Effector CD4-positive, alpha-beta T cell (primary cell): ENCODE results near the gene ZNF829.

Experiments used
- DNase-seq: peaks from one replicate; pipeline ENCODE4 v3.0.0-alpha.2; 2020
- total RNA-seq: gene quantifications from one replicate; lab custom pipeline; 2026; lab: John Stamatoyannopoulos, UW

The ZNF829 gene
- total RNA-seq = 11.3 reads per million, percentile 34 among the genes with 10 or more reads in this experiment

DNA sequence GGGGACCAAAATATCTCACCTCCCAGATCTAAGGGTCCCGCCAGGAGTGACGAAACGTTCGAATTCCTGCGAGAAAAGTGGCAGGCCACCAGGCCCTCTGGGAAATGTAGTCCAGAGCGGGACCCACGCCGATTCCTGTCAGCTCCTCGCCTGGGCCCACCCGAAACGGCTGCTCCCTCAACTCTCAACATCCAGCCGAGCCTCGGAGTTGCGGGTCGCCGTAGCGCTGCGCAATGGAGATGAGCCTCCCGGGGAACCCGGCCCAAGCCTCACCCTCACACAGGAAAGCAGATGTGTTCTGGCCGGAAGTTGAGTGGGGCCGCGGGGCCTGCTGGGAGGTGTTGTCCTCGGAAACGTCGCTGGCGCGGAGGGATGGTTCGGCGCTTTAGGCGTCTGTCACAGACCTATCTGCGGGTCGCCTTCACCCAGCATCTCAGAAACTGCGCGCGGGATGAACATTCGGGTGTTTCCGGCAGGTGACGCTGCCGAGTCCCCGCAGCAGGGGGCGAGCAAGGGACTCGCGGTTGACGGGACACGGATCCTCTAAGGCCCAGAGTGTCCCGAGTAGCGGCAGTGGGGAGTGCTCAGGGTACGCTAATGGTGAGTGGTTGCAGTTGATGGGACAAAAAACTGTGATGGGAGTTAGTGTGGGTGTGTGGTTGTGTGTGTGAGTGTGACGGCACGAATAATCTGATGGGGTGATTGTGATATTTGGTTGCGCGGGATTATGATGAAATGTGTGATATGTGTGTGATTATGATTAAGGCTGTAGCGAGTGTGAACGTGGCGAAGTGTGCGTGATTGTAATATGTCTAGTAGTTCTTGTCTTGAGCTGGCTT, at the start of gene ZNF829, which contains the start of gene ZNF568:
ZNF829 (minus strand) TSS at position 300 of the 839 bp plus-strand sequence. CDS start 1,124 bp downstream, outside the sequence.
ZNF568 (plus strand) TSS at position 341 of the 839 bp plus-strand sequence. CDS start 6,439 bp downstream, outside the sequence.
- DNase-seq = peak; percentile 92

DNA sequence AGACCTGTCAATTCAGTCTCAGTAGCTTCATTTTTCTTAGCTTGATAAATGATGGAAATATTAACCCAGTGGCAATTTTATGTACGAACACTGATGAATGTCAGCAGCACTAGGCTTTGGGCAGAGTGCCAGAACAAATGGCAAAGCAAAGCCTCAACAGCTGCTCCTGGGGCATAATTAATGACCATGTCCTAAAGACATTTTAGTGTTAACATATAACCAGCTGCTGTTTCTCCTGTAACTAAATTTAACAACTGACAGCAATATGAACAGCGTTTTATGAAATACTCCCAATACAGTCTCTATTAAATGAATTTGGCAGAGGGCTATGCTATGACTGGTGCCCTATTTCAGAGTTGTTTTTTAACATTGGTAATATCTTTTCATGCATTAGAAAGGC, 47.2 kb upstream of the ZNF829 start:
- no peak for DNase-seq

DNA sequence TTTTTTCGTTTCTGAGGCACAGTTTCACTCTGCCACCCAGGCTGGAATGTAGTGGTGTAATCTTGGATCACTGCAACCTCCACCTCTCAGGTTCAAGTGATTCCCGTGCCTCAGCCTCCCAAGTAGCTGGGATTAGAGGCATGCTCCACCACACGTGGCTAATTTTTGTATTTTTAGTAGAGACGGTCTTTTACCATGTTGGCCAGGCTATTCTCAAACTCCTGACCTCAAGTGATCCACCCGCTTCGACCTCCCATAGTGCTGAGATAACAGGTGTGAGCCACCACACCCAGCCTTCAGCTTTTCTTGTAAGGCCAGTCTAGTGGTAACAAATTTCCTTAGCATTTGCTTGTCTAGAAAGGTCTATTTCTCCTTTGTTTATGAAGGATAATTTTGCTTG, 46.3 kb upstream of the ZNF829 start:
- no peak for DNase-seq

DNA sequence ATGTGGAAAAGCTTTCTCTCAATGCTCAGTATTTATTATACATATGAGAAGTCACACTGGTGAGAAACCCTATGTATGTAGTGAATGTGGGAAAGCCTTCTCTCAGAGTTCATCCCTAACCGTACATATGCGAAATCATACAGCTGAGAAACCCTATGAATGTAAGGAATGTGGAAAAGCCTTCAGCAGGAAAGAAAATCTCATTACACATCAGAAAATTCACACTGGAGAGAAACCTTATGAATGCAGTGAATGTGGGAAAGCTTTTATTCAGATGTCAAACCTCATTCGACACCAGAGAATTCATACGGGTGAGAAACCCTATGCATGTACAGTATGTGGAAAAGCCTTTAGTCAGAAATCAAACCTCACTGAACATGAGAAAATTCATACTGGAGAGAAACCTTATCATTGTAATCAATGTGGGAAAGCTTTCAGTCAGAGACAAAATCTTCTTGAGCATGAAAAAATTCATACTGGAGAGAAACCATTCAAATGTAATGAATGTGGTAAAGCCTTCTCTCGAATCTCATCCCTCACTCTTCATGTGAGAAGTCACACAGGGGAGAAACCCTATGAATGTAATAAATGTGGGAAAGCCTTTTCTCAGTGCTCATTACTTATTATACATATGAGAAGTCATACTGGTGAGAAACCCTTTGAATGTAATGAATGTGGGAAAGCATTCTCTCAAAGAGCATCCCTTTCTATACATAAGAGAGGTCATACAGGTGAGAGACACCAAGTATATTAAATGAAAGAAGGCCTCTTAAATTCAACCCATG, 34.4 kb upstream of the ZNF829 start:
- DNase-seq = no peak

DNA sequence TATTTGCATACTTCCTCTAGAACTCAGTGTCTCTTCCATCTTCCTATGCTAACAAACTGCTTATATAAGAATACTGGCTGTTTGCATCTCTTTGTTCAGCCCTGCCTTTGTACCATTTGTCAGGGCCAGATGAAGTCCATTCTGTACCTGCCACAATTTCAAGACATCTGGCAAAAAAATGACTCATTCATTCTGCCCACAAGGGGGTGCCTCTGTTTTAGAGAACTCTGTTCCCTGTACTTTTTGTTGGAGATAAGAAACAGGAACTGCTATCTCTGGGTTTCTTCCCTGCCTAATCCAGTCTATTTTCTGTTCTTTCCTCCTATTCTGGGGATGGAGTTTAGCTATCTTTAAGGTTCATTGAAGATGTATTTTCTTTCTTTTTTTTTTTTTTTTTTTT, 23.1 kb upstream of the ZNF829 start:
- DNase-seq = no peak

DNA sequence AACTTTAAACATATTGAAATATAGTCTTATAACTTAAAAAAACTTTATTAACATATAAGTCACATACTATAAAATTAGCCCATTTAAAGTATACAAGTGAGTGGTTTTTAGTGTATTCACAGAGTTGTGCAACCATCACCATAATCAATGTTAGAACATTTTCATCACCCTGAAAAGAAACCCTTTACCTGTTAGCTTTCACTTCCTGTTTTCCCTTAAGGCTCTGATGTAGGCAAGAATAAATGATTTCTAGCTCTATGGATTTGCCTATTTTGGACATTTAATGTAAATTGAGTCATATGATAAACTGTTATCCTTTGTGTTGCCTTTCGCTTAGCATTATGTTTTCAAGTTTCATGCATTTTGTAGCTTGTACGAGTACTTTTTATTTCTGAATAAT, 15.6 kb upstream of the ZNF829 start:
- no peak for DNase-seq

DNA sequence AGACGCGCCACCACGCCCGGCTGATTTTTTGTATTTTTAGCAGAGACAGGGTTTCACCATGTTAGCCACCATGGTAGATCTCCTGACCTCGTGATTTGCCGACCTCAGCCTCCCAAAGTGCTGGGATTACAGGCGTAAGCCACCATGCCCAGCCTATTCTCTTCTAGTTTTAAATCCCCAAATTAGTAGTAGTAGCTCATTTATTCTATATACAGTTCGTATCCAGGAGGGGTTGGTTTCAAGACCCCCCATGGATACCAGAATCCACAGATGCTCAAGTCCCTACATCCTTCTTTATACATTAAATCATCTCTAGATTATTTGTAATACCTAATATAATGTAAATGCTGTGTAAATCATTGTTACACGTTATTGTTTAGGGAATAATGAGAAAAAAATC, 2.0 kb upstream of the ZNF829 start:
- DNase-seq = no peak

DNA sequence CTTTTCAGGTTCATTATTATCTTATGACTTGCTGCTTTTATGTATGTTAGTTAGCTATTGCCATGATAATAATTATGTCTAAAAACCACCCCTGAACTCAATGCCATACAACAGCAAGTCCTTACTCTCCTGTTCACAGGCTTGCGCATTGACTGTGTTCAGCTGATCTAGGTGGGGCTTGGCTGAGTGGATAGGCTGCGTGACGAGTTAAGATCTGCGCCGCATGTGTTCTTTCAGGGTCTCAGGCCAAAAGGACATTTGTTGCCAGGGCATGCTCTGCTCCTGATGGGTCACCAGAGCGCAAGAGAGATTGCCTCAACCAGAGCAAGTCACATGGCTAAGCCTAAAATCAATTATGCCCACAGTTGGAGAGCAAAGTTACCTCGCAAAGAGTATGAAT, 900 bp upstream of the ZNF829 start:
- DNase-seq = no peak

DNA sequence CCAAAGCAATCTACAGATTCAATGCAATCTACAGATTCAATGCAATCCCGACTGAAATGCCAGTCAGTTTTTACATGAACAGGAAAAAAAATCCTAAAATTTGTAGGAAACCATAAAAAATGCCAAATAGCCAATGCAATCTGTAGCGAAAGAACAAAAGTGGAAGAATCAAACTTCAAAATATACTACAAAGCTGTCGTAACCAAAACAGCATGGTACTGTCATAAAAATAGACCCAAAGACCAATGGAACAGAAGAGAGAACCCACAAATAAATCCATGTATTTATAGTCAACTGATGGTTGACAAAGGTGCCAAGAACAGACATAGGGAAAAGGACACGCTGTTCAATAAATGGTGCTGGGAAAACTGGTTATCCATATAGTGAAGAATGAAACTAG, 17.7 kb downstream of the ZNF829 start:
- no peak for DNase-seq

DNA sequence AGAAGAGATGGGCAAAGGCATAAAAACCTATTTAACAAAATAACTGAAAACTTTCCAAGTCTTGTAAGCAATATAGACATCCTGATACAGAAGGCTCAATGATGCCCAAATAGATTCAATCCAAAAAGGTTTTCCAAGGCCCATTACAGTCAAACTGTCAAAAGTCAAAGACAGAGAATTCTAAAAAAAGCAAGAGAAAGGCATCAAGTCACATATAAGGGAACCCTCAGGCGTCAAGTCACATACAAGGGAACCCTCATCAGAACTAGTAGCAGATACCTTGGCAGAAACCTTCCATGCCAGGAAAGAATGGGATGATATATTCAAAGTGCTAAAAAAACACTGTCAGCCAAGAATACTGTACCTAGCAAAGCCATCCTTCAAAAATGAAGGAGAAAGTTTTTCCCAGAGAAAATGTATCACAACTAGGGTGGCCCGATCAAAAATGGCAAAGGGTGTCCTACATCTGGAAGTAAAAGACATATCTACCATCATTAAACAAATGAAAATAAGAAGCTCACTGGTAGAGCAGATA, 21.2 kb downstream of the ZNF829 start:
- no peak for DNase-seq

DNA sequence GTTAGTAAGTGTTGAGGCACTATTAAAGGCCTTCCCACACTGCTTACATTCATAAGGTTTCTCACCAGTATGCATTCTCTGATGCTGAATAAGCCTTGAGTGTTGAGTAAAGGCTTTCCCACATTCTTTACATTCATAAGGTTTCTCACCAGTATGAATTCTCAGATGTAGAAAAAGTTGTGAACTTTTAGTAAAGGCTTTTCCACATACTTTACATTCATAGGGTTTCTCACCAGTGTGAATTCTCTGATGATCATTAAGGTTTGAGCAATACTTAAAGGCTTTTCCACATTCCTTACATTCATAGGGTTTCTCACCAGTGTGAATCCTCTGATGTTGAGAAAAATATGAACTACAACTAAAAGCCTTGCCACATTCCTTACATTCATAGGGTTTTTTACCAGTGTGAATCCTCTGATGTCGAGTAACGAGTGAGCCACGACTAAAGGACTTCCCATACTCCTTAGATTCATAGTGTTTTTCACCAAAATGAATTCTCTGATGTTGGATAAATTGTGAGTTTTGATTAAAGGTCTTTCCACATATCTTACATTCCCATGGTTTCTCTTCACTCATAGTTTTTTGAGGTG, 24.2 kb downstream of the ZNF829 start:
- DNase-seq = no peak

DNA sequence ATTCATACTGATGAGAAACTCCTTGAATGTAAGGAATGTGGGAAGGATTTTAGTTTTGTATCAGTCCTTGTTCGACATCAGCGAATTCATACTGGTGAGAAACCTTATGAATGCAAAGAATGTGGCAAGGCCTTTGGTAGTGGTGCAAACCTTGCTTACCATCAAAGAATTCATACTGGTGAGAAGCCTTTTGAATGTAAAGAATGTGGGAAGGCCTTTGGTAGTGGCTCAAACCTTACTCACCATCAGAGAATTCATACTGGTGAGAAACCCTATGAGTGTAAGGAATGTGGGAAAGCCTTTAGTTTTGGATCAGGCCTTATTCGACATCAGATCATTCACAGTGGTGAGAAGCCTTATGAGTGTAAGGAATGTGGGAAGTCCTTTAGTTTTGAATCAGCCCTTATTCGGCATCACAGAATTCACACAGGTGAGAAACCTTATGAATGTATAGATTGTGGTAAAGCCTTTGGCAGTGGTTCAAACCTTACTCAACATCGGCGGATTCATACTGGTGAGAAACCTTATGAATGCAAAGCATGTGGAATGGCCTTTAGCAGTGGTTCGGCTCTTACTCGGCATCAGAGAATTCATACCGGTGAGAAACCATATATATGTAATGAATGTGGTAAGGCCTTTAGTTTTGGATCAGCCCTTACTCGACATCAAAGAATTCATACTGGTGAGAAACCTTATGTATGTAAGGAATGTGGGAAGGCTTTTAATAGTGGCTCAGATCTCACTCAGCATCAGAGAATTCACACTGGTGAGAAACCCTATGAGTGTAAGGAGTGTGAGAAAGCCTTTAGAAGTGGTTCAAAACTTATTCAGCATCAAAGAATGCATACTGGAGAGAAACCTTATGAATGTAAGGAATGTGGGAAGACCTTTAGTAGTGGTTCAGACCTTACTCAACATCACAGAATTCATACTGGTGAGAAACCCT, 38.8 kb downstream of the ZNF829 start:
- DNase-seq = no peak

DNA sequence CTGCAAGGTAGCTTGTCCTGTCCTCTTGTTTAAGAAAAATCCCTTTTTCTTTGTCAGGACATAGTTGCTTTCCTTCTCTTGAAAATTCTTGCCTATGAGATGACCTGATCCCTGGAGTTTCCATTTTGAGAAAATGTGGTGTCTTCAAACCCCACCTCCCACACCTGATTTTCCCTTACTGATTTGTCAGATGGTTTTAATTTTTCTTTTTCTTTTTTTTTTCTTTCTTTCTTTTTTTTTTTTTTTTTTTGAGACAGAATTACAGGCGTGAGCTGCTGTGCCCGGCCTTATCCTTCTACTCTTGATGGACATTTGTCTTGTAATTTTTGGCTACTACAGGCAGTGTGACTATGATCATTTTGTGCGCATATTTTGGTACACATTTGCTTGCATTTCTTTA, 64.2 kb downstream of the ZNF829 start:
- no peak for DNase-seq

DNA sequence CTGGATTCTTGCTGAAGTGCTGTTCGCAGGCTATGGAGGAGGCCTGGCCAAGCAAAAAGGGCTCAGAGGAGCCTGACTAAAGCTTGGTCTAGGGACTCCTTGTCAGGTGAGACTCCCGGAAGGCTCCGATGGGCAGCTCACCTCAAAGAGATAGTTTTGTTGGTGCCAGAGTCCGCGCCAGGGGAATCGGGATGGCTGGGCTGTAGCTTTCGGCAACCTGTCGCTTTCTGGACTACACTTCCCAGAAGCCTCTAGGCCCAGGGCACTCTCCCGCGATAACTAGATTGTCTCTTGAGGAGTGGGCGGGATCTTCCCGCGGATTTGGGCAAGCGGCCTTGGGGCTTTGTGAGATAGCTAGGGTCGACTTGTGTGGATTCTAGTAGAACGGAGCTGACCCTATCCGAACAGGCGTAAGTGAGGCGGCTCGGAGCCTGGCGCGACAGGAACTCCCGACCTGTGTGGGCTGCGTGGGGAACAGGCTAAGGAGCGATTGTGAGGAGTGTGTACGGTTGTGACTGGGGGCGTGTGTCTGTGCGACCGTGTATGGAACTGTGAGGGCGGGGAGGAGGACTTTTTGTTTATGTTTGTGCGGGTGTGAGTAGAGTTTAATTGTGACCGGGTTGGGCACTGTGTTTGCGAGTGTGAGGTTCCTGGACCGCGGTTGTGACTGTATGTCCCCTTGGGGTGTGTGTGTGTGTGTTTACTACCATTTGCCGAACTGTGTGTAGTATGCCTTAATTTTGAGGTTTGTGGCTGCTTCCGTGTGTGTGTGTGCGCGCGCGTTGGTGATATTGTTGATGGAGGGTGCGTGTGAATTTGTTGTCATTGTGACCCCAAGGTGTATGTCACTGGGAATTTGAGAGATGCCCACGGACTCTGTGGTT, 65.3 kb downstream of the ZNF829 start, which contains the start of gene ZNF345:
ZNF345 (plus strand) TSS at position 318 of the 884 bp plus-strand sequence. CDS start 25,955 bp downstream, outside the sequence.
- peak; percentile 81 for DNase-seq

DNA sequence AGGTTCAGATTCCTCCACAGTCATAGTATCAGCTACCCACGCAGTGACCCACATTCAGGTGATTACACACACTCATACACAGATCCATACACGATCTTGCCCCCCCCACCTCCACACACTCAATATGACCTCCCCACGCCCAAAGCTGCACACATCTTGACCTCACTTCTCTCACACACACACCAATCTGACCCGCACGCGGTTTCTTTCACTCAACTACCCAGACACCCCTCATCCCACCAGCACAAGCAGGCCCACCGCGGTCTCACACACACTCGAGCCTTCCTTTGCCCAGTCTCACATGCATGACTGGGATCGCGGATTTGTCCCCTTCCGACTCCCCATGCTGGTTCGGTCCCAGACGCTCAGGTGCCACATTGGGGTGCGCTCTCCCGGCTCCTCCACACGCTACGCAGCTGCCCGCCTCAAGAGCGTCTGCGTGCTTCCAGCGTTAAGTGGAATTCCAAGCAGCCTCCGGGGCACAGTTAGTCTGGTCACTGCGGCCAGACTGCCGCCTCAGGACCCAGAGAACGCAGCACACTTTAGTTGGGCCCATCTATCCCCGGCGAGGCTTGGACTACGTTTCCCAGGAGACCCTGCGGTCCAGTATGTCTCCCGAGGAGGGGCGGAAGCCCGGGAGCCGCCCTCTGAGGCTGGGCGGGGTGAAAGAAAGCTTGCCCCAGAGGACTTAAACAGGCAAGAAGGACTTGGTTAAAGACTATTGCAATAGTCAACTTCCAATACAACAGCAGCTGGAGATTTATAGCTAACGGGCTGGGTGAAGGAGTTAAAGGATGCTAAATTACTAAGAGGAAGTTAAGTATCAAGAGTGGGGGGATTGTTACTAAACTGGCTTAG, 66.2 kb downstream of the ZNF829 start:
- DNase-seq = peak; percentile 86

DNA sequence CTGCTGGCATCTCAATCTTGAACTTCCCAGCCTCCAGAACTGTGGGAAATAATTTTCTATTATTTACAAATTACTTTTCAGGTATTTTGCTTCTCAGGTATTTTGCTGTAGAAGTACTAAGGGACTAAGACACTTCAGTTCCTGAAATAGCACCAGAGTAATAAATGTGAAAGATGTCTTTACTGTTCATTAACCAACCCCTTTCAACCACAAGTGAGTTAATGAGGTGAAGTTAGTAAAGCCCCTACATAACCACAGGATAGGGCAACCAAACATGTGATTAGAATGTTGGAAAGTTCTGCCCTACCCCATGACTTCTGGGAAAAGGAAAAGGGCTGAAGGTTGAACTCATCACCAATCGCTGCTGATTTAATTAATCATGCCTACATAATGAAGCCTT, 68.1 kb downstream of the ZNF829 start:
- no peak for DNase-seq

DNA sequence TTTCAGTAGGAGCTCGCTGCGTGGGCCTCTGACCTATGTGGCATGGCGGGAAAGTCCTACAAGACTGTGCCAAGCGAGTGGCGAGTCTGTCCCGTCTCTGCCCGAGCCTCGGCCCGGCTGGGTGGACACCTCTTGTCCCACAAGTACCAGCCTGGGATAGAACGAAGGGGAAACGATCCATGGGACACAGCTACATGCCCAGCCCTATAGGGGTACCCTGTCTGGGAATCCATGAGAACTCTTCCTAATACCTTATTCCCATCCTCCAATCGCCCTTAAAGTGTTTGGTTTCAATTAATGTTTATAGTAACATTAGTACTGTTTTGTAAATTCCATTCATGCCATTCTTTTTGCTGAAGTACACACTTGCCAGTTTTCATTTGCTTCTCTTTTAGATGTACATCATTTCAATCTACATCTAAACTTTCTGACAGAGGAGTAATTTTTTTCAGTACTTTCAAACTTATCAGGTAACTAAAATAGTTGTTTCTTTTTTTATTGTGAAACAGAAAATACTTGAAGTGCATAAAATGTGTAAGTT, 77.2 kb downstream of the ZNF829 start:
- no peak for DNase-seq
